Left lung (tissue), 10 donors: ENCODE measurements around the gene FGD3. TPM values are rescaled to one million over a fixed set of nuclear protein-coding genes. Genes with fewer than 3 reads are reported as not detected.
A peak's percentile ranks its signal among the peaks of the same experiment; 100 is the strongest.

Experiments
- ATAC-seq: fragments of 200-7000 bp; cut with Tn5 transposase; one replicate; pipeline ENCODE4 v1.9.1; 2020; ENCODE audit warnings: moderate library complexity
- DNase-seq, 4 donors: peaks; one replicate each; pipeline ENCODE4 v3.0.0-alpha.2; 2013 to 2020
- H3K27ac ChIP-seq, 2 donors: fragments of 200-600 bp; sonication (generic) in 1 of 2; one replicate each; pipeline versions ENCODE4 v1.5.0 to v1.8.0; 2020 to 2021
- H3K27me3 ChIP-seq, 2 donors: fragments of 200-600 bp; sonication (generic) in 1 of 2; one replicate each; pipeline versions ENCODE4 v1.5.0 to v1.8.0; 2020 to 2021
- H3K36me3 ChIP-seq, 2 donors: fragments of 200-600 bp; sonication (generic) in 1 of 2; one replicate each; pipeline versions ENCODE4 v1.5.0 to v1.8.0; 2020 to 2021
- H3K4me1 ChIP-seq, 2 donors: fragments of 200-600 bp; one replicate each; pipeline ENCODE4 v1.8.0; 2021
- H3K4me3 ChIP-seq, 2 donors: fragments of 200-600 bp; sonication (generic) in 1 of 2; one replicate each; pipeline versions ENCODE4 v1.5.0 to v1.8.0; 2020 to 2021; ENCODE audit warnings: mild to moderate bottlenecking in 1 of 2
- H3K9me3 ChIP-seq, 2 donors: fragments of 200-600 bp; sonication (generic) in 1 of 2; one replicate each; pipeline versions ENCODE4 v1.5.0 to v1.8.0; 2020 to 2021
- intact Hi-C, 2 donors: fragments of 100-400 bp; cut with DNase I; formaldehyde crosslinking; loops; one replicate each; pipeline versions ENCODE4 v1.11.2 to v1.14.2; 2022
- polyA plus RNA-seq, 6 donors: library from polyadenylated mRNA; unstranded; fragments of 120-200 nt; gene quantifications; one replicate each; pipeline ENCODE4 v1.2.1, GENCODE V29; 2013; ENCODE audit not compliant: insufficient read length in 6 of 6
- total RNA-seq, 2 donors: library from RNA; stranded (reverse); fragmentation: NEBNext Ultra II Directional; extraction: Animal tissue kit (Norgen Biotek cat#: 25700); gene quantifications; one replicate each; pipeline ENCODE4 v1.2.1, GENCODE V29; 2021
- TF ChIP-seq, protein P1 (sequence below), 2 donors: fragments of 200-600 bp; sonication (generic) in 1 of 2; IDR thresholded peaks; one replicate each; pipeline versions ENCODE4 v1.5.0 to v1.8.0; 2021; ENCODE audit warnings: antibody characterized with exemption in 2 of 2
- donor health status: DM: no; HTN: yes; CAD: no.
- donor health status: DM: no; HTN: no; CAD: no.

Gene FGD3
- total and polyA plus RNA-seq, 8 donors = 4.2 to 29.9 (median 7.8) TPM

DNA sequence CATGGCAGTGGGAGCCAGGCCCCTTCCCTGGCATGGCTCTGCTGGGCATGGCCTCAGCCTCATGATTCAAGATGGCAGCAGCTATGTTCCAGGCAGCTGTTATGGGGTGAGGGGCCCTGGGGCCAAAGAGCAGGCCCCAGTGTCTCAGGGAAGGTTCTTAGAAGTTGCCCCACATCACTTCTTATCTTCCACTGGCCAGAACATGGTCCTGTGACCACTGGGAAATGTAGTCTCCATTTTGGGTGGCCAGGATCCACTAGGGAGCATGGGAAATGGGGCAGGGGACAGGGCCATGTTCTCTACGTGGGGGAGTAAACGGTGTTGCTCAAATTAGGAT is 129.4 kb downstream of the FGD3 start:
- intact Hi-C loops = no loop called here
- Histone ChIP-seq H3K9me3 (no peaks in the 10 kb centered on the region), H3K27me3 (no peaks in the 10 kb centered on the region), H3K4me3 (no peak overlapping the region), H3K4me1 (peaks cover 6 to 9% of the 10 kb centered on the region in 2 donors), H3K36me3 (peaks cover 0 to 20% of the 10 kb centered on the region in 2 donors), H3K27ac (no peak overlapping the region)
- ATAC-seq (no peak), DNase-seq (no peak)
- TF ChIP-seq, protein P1, sequence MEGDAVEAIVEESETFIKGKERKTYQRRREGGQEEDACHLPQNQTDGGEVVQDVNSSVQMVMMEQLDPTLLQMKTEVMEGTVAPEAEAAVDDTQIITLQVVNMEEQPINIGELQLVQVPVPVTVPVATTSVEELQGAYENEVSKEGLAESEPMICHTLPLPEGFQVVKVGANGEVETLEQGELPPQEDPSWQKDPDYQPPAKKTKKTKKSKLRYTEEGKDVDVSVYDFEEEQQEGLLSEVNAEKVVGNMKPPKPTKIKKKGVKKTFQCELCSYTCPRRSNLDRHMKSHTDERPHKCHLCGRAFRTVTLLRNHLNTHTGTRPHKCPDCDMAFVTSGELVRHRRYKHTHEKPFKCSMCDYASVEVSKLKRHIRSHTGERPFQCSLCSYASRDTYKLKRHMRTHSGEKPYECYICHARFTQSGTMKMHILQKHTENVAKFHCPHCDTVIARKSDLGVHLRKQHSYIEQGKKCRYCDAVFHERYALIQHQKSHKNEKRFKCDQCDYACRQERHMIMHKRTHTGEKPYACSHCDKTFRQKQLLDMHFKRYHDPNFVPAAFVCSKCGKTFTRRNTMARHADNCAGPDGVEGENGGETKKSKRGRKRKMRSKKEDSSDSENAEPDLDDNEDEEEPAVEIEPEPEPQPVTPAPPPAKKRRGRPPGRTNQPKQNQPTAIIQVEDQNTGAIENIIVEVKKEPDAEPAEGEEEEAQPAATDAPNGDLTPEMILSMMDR (IDR thresholded peaks at IDR 0.05) = no peak

- no peak overlapping the region for H3K4me3 ChIP-seq
- ATAC-seq (no peak), DNase-seq (no peak)
- no peak overlapping the region for H3K27ac ChIP-seq
- intact Hi-C loops = no loop called here
- TF ChIP-seq, protein P1 (IDR thresholded peaks at IDR 0.05) = no peak
- H3K36me3 ChIP-seq = peaks cover 0 to 20% of the 10 kb centered on the region in 2 donors
- H3K27me3 ChIP-seq = no peaks in the 10 kb centered on the region
- no peaks in the 10 kb centered on the region for H3K9me3 ChIP-seq
- H3K4me1 ChIP-seq = peaks cover 4 to 5% of the 10 kb centered on the region in 2 donors
Measured at GRCh38 chr9:93077367-93077766, 130.0 kb downstream of the FGD3 start.

DNA sequence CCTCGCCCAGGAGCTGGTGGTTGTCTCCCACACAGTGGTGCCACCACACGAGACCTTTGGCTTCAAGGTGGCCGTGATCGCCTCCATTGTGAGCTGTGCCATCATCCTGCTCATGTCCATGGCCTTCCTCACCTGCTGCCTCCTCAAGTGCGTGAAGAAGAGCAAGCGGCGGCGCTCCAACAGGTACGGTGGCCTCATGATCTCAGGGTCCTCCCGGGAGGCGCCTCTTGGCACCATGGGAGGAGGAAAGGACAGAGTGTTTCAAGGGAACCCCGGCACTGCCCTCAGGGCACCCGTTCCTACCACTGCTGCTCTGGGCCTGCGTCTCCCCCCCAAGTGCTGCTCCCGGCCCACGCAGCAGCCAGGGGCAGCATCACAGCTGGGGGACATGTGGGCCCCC is 130.5 kb downstream of the FGD3 start:
- TF ChIP-seq, protein P1 (IDR thresholded peaks at IDR 0.05) = no peak
- H3K4me1 ChIP-seq = peaks cover under 1 to 5% of the 10 kb centered on the region in 2 donors
- H3K27me3 ChIP-seq = no peaks in the 10 kb centered on the region
- ATAC-seq = no peak
- peaks cover 0 to 20% of the 10 kb centered on the region in 2 donors for H3K36me3 ChIP-seq
- no peak overlapping the region for H3K27ac ChIP-seq
- DNase-seq = no peak
- no peaks in the 10 kb centered on the region for H3K9me3 ChIP-seq
- intact Hi-C loops = no loop called here
- H3K4me3 ChIP-seq = no peak overlapping the region

- Histone ChIP-seq H3K27ac (no peak overlapping the region), H3K36me3 (peaks cover 0 to 20% of the 10 kb centered on the region in 2 donors), H3K9me3 (no peaks in the 10 kb centered on the region), H3K4me3 (no peak overlapping the region), H3K4me1 (peaks cover 12 to 15% of the 10 kb centered on the region in 2 donors), H3K27me3 (no peaks in the 10 kb centered on the region)
- ATAC-seq = no peak
- DNase-seq = peak in 1 of 4 donors; percentile 10
- intact Hi-C loops = no loop called here
- TF ChIP-seq, protein P1 (IDR thresholded peaks at IDR 0.05) = no peak
Measured at GRCh38 chr9:93079371-93079770, 132.0 kb downstream of the FGD3 start.

GRCh38 chr9:93080406-93080805 is 133.1 kb downstream of the FGD3 start:
- ATAC-seq (no peak), DNase-seq (peak in 2 of 4 donors; percentile 25 to 60)
- no peaks in the 10 kb centered on the region for H3K27me3 ChIP-seq
- no peak overlapping the region for H3K4me3 ChIP-seq
- H3K27ac ChIP-seq = no peak overlapping the region
- H3K36me3 ChIP-seq = peaks cover 0 to 25% of the 10 kb centered on the region in 2 donors
- H3K9me3 ChIP-seq = no peaks in the 10 kb centered on the region
- H3K4me1 ChIP-seq = peaks cover 12 to 15% of the 10 kb centered on the region in 2 donors
- intact Hi-C loops = no loop called here
- TF ChIP-seq, protein P1 (IDR thresholded peaks at IDR 0.05) = no peak
